GM18907 (cell line): ENCODE measurements around the gene AKR1B1.

Experiments used
- ATAC-seq: cut with Tn5 transposase; IDR thresholded peaks from one replicate; pipeline ENCODE4 v1.9.1; 2021; ENCODE audit warnings: mild to moderate bottlenecking, moderate library complexity; ENCODE audit not compliant: unreplicated experiment

Gene AKR1B1

DNA sequence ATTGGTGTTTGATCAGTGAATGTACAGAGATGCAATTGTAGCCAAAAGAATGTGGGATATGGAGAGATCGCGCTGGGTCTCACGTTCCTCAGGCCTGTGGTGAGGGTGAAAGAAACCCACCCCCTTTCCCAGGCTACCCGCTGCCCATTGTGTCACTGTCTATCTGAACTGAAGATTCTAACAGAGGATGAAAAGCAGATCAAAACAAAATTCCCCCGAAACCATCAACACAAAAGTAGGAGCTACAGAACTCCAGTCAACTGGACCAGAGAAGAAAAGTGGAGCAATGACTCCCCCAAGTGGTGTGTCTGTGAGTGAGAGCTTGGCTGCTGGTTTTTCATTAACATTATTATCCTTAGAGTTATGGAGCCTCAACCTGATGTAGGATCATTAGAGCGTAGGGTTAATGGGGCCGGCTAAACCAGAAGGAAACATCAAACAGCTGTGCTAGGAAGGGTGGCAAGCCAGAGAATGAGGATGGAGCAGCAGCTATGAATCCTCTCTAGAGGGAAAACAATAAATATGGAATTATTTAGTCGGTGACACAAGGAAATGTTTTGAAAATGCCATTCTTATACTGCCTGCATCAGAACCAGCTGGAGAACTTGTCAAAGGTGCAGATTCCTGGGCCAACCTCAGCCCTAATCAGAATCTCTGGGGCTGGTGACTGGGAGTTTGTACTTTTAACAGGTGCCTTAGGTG lies 38.3 kb downstream of the AKR1B1 start:
- ATAC-seq = no peak

DNA sequence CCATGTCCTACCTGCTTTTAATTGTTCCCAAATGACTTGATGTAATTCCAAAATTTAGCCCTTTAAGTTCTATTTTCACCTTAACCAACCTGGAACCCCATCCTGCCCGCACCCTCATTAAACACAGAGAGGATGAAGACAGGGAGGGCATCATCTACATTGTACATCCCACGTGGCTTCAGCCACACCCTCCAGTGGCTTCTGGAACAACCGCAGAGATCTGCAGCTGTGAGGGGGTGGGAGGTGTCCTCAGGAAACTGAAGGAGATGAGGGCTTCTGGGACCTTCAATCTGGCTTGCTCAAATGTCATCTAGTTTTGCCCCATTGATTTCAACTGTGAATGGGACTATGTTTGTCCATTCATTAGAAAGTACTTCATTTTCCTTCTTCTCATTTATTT lies 39.0 kb downstream of the AKR1B1 start:
- ATAC-seq = no peak

DNA sequence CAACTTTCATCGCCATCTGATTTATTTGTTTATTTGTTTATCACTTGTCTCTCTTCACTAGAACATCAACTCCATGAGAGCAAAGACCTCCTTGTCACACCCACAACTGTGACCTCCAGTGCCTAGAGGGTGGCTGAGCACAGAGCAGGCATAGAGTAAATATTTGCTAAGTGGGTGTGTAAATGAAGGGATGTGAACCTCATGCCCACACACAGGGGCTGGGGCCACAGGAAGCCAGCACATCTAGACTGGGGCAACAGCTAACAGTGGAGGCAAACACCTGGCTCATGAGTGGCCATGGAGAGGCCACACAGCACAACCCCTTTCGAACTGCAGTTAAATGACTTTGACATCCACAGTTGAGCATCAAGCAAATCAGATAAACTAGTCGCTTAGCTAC lies 39.8 kb downstream of the AKR1B1 start:
- no peak for ATAC-seq

DNA sequence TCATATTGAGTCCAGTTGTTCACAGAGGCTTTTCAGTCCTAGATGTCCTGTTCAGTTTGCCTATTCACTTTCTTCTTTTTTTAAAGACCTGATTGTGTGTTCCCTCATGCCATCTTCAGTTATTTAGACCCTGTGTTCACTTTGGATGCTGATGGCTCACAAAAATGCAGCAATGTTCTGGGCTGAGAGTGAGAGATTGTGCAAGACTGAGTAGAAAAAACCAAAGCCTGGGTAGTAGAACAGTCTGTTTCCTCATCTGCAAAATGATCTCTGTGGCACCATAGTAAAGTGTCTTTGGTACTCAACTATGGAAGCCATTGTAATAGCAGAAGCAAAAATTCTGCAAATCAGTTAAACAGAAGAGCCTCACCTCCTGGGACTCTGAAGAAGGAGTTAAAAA lies 43.2 kb downstream of the AKR1B1 start:
- no peak for ATAC-seq

DNA sequence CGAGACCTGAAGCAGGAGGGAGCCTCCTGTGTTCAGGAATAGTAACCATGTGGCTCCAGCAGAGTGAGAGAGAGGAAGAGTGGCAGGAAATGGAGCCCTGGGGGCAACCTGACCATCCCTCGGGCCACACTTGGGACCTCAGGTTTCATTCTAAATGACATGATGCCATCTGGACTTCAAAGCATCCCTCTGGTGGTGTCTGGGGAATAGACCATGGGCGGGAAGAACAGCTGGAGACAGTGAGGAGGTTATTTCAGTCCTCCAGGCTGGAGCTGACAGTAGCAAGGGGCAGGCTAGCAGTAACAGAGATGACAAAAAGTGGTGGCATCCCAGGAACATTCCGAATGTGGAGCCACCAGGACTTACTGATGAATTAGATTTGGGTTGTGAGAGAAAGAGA lies 44.8 kb downstream of the AKR1B1 start:
- no peak for ATAC-seq

DNA sequence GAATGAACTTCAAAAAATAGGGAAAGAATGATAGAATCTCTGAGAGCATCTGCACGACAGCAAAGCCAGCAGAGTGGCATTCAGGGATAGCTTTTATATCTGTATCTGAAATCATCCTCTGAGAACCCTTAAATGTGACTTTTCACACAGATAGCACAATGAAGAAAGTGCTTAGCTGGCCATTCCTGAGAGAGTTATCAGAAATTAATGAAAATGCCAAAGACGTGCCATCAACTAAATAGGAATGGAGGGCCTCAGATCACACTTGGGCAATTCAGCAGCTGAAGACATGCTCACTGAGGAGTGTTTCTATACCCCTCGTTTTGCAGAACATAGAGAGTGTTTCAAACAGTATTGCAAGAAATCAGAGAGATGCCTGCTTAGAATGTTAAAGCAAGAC lies 51.6 kb downstream of the AKR1B1 start:
- ATAC-seq = no peak

- ATAC-seq = no peak
These were observed 52.5 kb downstream of the AKR1B1 start for GRCh38 chr7:134406431-134406830.

GRCh38 chr7:134405299-134405698 lies 53.6 kb downstream of the AKR1B1 start:
- ATAC-seq = no peak

GRCh38 chr7:134403062-134403461 lies 55.8 kb downstream of the AKR1B1 start:
- ATAC-seq = no peak

GRCh38 chr7:134400859-134401258 lies 58.0 kb downstream of the AKR1B1 start:
- no peak for ATAC-seq

- ATAC-seq = no peak
These were observed 62.9 kb downstream of the AKR1B1 start for GRCh38 chr7:134396031-134396430.

GRCh38 chr7:134395604-134396003 lies 63.3 kb downstream of the AKR1B1 start:
- ATAC-seq = no peak

DNA sequence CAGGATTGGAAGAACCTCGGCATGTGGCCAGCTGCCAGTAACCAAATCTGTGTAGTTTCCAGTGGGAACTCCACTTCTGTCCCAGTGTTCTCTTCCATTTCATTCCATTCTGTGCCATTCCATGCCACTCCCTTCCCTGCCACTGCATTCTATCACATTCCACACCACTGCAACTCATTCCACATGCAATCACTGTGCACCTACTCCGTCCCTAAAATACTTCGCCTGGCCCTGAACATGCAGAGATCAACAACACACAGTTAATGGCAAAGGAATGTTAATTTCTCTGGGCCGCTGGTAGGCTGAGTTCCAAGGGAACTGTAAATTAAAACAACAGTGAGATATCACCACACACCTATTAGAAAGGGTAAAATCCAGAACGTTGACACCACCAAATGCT lies 64.8 kb downstream of the AKR1B1 start:
- ATAC-seq = no peak
